GM18867 (cell line): ENCODE measurements around the gene SORBS1.
A peak's percentile ranks its signal among the peaks of the same experiment; 100 is the strongest.

ENCODE experiments used
- ATAC-seq: cut with Tn5 transposase; IDR thresholded peaks from one replicate; pipeline ENCODE4 v1.9.1; 2021; ENCODE audit warnings: mild to moderate bottlenecking, moderate library complexity; ENCODE audit not compliant: unreplicated experiment

SORBS1 gene

DNA sequence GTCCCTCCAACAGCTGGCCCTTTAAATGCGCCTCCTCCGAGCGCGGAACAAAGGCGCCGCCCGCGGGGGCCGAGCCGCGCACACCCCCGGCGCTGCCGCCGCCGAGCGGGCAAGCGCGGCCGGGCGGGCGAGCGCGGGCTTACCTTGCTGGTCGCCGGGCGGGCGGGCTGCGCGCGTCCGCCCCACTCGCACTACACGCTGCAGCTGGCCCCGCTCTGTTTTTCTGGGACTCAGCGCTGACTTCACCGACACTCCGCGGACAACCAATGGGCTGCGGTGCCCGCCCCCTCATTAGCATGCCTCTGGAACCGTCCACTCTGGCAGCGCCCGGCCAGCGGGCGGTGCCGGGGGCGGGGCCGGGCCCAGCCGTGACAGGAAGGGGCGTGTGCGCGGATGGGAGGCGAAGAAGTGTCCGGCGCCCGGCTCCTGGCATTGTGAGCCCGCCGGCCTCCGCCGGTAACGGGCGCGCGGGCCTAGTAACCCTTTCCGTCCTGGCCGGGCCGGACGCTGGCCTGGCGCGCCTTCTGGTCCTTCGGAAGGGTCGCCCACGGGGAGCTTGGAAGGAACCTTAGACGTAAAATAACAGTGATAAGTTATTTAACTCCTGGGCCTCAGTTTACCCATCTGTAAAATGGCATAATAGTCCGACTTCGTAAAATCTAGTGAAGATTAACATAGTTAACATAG, at the start of gene SORBS1:
SORBS1 (minus strand) TSS at position 195 of the 687 bp plus-strand sequence. CDS start 120,236 bp downstream, outside the sequence.
- ATAC-seq: peak; percentile 100

DNA sequence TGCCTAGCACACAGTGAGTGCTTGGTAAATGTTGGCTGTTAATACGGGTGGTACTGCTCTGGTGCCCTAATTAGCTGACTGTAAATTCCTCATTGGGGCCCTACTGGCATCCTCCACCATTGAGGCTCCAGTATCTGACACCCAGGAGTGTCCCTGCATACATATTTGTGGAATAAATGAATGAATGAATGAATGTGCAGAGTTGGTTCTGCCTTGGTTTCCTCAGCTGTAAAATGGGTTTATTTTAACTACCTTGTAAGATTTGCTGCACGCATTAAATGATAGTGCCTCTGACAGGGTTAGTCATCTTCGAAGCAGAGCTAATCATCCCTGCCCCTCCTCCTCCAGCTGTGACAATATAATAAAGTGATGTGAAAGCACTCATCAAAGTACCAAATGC, 49.6 kb upstream of the SORBS1 start:
- ATAC-seq: no peak

DNA sequence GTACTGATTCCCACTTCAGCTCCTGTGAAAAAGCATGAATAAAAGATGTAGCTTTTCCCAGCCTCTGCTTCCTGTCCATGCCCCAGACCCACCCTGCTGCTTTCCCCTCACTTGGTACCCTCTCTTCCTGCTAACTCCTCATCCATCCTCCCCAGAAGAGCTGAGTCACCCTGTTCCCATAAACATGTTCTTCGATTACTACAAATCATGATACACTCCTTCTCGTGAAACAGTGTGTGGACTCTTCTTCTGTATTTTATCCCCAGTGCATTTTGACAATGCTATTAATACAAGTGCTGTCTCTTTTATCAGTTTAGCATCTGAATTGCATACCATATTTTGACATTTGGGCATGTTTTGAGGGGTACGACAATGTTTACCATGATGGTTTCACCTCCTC, 45.8 kb upstream of the SORBS1 start:
- no peak for ATAC-seq

DNA sequence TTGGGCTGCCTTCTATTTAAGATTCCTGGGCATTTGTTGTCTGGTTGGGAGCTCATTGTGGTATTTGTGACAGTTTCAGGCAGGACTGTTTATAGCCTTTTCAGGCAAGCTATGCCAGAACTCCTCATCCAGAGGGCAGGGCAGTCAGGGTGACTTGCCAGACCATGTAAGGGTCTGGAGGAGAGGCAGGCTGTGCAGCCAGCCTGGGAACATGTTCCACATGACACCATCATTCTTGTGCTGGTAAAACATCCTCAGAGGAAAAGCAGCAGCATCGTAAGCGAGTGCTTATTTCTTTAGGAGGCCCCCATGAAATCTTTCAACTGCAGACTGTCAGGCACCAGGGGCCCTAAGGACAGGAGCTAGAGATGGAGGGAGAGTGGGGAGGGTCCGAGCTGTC, 44.0 kb upstream of the SORBS1 start:
- ATAC-seq: no peak

DNA sequence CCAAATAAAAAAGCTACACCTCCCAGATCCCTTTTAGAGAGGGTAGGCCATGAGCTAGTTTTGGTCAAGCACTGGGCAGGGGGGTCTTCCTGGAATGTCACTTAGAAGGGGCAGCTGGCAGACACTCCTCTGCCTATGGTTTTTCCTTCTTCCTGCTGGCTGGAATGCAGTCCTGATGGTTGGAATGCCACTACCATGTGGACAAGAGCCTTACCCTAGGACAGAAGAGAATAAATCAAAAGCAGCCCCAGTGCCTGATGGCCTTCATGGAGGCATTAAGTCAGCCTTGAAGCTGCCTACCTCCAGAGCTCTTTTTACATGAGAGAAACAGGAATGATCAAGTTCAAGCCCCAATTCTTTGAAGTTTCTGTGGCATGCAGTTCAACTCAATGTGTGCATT, 43.5 kb upstream of the SORBS1 start:
- no peak for ATAC-seq

DNA sequence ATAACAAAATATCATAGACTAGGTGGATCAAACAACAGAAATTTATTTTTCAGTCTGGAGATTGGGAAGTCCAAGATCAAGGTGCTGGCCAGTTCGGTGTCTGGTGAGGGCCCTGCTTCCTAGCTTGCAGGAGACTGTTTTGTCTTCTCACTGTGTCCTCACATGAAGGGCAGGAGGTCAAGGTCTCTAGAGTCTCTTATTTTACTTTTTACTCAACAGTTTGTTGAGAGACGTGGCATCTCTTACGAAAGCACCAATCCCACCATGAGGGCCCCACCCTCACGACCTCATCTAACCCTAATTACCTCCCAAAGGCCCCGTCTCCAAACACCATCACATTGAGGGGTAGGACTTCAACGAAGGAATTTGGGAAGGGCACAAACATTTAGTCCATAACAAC, 41.2 kb upstream of the SORBS1 start:
- ATAC-seq: no peak

DNA sequence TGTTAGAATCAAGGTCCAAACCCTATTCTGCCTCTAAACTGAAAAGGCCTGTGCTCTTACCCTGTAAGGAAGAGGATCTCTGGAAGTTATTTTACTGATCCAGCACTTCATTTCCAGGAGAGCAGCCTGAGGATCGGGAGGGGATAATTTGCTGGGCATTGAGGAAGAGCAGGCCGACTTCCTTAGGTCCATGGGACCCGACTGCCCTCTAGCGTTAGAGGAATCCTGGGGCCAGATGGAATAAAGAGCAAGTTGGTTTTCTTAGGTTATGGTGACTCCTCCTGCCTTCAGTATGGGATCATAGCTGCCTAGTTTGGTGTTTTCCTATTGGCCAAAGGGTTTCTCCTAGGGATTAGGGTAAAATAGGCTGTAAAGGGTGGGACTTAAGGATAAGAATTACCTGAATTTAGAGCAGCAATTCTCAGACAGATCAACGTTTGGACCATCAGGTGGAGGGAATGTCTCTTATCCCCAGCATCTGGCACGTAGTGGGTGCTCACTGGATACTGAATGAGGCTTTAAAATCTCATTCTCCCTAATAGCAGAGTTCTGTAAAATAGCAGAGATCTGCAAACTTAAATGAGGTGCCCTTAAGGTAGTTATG, 40.0 kb upstream of the SORBS1 start:
- ATAC-seq: peak; percentile 60

DNA sequence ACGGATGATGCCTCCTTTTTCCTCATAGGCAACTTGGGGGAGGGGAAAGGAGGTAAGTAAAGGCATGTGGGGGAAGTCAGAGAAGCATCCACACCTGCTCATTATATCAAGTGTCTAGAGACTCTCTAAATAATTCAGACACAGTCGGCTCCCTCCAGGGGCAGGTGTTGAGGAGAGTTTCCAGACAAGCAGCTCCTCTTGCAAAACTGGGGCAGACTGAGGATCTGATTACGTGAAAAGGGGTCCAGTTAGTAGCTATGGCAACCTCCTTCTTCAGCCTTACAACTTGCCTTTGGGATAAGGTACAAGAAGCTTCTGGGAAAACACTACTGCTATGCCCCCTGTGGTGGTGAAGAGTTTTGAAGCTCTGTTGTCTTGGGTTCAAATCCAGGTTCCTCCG, 39.0 kb upstream of the SORBS1 start:
- no peak for ATAC-seq

DNA sequence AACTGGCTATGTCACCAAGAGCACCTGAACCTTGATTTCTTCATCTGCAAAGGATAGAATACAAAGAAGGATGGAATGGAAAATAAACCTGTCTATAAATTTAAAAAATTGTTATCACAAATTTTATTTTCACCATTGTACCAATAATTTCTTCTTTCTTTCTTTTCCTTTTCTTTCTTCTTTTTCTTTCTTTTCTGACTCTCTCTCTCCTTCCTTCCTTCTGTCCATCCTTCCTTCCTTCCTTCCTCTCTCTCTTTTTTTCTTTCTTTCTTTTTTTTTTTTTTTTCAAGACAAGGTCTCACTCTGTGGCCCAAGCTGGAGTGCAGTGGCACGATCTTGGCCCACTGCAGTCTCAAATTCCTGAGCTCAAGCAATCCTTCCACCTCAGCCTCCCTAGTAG, 36.6 kb upstream of the SORBS1 start:
- no peak for ATAC-seq

DNA sequence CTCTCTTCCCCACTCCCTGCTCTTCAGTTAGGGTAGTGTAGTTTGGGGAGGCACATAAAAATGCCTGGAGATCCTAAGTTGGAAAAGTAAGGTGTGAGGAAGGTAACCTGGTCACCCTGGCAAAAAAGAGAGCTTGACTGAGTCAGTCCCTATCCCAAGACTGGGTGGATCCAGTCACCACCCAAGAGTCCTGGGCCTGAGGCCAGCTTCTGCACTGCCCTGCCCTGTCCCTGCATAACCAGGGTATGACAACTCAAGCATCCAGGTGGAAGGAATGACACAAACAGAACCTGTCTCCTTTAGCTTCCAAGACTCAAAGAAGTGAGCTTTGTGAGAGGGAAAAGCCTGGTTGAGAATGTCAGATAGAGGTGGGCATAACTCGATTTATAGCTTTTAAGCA, 26.9 kb upstream of the SORBS1 start:
- ATAC-seq: no peak

DNA sequence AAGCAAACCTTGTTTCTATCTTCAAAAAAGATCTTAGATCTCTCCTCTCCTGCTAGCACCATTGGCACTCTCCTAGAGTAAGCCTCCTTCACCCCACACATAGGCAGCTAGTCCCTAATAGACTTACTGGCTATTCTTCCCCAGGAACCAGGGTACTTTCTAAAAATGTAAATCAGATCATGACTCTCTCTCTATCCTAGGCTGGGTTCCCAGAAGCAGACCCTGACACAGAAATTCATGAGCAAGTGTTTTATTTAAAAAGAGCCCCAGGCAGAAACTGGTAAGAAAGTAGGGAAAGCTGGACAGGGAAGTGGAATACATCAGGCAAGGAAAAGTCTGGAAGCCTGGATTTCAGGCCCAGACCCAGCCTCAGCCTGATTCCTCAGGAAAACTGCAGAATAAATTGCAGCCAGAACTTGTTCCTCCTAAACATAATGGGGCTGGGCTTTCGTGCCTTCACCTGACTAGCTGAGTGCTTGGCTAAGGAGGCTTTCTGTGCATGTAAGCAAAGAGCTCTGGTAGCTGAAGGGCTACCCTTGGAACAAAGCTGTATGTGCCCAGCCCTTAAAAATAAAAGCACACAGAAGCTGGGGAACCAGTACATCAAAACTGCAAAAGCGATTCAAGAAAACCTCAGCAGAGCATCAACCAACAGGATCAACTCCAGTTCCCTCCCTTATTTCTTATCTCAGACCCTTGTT, 18.8 kb upstream of the SORBS1 start:
- no peak for ATAC-seq

DNA sequence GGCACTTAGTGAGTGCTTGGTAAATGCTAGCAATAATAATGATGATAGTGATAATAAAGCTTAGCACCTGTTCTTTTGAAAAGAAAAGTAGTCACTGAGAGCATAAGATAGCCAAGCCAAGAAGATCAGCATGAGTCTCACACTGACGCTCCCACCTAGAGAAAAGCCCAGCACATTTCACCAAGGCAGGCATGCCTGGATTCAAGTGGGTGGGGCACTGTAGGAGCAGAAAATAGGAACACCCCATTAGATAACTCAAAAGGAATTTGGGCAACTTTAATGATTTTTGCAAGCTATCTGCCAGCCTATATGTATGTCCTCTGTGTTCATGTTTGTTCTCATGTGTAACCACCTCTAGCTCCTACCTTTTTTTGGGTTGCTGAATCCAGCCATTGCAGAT, 18.1 kb upstream of the SORBS1 start:
- ATAC-seq: no peak

DNA sequence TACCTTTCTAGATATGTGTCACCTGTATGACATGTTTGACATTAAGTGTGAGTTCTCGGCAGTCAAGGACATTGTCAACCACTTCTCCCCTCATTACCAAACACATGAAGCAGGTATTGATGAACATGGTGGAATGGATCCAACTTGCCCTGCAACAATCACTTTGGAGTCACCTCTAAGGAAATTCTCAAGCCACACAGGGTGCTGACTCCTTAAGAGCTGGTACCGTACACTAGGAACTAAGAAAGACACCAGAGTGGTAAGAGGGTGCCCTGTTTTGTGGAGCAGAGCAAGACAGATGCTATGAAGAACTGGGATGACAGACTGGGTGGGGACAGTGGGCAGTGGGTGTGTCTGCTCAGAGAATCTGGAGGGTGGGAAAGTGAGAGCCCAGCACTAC, 17.4 kb upstream of the SORBS1 start:
- no peak for ATAC-seq

DNA sequence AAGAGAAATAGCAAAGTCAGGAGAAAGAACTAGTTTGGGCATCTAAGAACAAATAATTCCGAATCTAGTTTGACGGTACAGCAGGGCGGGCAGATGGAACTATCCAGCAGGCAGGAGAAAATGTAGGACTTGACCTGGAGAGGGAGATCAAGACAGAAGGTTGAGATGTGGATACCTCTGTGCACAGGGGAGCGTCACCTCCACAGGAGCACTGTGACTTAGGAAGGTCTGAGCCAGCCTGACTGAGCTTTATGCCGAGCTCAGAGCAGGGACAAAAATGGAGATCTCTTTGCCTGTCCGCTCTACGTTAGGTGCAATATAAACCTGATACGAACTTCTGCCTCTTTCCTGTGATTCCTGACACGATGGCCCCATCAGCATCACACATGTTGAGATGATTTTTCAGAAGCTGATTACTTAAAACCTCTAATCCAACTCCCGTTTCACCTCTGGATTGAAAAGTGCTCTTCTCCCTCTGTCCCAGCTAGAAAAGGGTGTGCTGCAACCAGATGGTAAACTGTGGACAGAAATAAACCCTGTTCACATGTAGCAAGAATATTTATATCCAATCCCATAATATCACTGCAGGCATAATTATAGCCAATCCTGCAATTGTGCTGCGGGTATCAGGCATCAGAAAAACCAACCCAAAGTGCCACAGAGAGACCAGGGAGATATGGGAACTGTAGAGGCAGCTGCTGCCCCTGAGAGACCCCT, 13.6 kb upstream of the SORBS1 start:
- no peak for ATAC-seq

DNA sequence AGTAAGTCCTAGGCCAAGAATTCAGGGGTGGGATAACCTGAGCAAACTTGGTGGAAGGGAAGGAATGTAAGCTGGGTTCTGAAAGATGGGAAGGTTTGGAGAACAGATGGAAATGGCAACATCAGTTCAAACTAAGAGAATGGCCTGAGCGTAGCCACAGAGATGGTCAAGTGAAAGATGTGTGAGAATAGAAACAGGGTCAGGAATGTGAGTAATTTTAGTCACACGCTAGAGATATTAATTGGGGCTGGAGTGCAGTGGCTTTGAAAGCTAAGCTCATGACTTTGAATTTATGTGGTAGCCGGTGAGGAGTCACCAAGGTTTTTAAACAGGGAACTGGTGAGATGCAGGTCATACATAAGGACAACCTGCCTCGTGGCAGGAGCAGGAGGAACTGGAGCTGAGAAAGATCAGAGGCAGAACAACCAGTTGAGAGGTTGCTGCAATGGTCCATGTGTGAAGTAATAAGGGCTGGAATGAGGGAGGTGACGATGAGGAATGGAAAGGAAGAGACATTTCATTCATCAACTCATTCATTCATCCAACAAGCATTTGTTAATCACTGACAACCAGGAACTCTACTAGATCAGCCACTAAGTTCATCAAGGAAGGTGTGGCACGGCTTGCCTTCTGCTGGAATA, 12.9 kb upstream of the SORBS1 start:
- ATAC-seq: no peak

DNA sequence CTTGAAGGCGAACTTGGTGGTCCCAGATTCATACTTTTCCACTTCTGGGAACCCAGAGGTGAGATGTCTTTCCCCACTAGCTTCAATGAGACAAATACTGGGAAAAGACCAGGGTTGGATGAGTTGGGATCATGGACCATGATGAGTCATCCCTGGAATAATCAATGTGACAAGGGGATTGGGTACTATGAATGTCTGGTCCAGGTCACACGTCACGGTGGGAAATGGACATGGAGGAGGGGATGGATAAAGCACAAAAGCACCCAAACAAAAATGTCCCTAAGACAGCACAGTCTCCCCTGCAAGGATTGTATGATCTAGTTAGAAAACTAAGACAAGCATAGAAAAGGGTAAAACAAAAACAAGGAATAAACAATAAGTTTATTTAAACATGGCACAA, 12.4 kb upstream of the SORBS1 start:
- no peak for ATAC-seq

DNA sequence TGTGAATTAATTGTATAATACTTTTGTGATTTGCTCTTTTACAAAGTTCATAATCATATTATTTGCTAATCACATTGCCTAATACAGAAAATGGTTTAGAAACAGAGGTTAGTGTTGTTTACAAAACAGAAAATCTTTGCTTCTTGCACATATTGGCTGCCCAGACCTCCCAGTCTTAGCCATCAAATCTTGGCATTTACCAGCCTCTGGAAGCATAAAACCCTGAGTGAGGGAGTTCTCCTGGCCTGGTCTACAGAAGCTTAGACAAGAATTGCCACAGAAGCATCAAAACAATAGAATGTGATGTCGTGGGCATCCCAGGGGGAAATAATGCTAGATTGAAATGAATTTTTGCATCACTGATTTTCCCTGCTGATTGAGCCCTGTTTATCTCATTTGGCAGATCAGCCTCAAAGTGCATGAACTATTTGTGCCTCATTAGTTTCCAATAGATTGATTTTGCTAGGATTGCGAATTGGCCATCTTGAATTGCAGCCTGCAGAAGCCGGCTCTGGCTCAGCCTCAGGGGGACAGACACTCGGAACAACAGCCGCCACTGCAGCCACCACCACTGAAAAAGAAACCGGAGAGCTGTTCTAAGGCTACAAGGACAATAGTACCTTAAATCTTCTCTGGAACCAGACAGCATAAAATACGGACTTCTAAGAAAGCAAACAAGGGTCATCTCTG, 11.1 kb upstream of the SORBS1 start:
- no peak for ATAC-seq

DNA sequence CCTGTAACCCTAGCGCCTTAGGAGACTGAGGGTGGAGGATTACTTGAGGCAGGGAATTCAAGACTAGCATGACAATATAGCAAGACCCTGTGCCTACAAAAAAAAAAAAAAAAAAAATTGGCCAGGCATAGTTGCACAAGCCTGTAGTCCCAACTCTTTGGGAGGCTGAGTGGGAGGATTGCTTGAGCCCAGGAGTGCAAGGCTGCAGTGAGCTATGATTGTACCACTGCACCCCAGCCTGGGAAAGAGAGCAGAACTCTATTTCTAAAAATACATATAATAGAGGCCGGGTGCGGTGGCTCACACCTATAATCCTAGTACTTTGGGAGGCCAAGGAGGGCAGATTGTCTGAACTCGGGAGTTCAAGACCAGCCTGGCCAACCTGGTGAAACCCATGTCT, 10.2 kb upstream of the SORBS1 start:
- ATAC-seq: no peak

DNA sequence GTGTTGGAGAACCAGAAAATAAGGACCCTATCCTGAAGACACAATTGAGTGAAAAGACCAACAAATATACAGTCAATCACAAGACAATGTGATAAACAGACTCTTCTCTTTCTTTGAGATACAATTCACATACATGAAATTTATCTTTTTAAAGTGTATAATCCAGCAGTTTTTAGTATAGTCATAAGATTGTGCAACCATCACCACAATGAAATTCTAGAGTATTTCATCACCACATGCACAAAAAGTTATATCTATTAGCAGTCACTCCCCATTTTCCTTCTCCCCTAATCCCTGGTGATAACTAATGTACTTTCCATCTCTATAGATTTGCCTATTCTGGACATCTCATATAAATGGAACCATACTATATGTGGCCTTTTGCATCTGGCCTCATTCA, 8.2 kb upstream of the SORBS1 start:
- no peak for ATAC-seq

DNA sequence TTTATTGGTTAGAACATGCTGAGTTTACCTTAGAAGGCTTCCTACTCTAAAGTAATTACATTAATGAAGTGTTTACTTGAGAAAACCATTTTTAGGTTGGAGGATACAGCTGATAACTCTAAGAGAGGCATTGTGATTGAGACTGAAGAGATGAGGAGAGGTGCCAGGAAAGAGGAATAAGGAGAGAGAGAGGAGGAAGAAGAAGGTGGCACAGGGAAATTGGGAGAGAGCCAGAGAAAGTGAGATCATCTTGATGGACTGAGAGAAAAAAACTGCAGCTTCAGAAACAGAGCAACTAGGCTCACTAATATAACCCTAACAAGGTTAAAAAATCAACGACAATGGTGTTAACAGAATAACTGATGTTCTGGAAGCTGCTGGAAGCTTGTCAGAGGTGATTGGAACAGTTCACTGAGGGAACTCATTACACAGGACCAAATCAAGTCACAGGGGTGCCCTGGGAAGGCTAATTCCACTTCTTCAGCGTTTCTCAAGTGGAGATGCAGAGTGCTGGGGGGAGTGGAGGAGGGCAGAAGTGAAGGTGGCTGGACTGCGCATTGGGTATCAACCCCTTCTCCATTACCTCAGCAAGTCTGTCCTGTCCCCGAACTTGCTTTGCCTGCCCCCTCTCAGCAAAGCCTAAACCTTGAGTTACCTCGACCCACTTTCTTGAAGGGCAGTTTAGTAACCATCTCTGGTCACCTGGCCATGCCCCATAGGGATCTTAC, 6.9 kb upstream of the SORBS1 start:
- ATAC-seq: no peak
